Measurements from ENCODE around the gene FEM1B. TPM values are rescaled to one million over a fixed set of nuclear protein-coding genes. Genes with fewer than 3 reads are reported as not detected.

FEM1B gene
- total RNA-seq, 1 donor from 2014 or later = 54.2 TPM

DNA sequence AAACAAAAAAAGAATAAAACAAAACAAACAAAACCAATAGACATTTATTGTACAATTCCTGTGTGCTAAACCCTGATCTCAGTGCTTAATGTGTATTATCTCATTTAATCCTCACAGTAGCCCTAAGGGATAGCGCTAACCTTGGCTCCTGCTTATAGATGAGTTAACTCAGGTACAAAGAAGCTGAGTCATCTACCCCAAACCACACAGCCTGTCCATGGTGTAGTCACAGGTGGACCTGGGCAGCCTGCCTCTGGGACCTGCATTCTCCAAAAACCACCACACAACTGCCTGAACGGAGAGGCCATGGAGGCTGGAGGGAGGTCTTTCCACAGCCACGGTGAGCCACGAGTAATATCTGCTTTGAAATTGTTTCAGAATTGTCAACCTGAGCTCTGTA, 42.5 kb upstream of the FEM1B start:
- Mint-ChIP-seq H3K36me3 (no peaks in the 10 kb centered on the region), H3K9me3 (peaks cover 5% of the 10 kb centered on the region), H3K4me1 (ENCODE audit: unreplicated experiment) (peaks cover 31% of the 10 kb centered on the region), H3K27ac (no peak overlapping the region), H3K4me3 (no peak overlapping the region), H3K27me3 (peaks cover under 1% of the 10 kb centered on the region)
- TF ChIP-seq, protein P1, sequence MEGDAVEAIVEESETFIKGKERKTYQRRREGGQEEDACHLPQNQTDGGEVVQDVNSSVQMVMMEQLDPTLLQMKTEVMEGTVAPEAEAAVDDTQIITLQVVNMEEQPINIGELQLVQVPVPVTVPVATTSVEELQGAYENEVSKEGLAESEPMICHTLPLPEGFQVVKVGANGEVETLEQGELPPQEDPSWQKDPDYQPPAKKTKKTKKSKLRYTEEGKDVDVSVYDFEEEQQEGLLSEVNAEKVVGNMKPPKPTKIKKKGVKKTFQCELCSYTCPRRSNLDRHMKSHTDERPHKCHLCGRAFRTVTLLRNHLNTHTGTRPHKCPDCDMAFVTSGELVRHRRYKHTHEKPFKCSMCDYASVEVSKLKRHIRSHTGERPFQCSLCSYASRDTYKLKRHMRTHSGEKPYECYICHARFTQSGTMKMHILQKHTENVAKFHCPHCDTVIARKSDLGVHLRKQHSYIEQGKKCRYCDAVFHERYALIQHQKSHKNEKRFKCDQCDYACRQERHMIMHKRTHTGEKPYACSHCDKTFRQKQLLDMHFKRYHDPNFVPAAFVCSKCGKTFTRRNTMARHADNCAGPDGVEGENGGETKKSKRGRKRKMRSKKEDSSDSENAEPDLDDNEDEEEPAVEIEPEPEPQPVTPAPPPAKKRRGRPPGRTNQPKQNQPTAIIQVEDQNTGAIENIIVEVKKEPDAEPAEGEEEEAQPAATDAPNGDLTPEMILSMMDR (conservative IDR thresholded peaks at IDR 0.05) = no peak
- DNase-seq (ENCODE audit: extremely low spot score, unreplicated experiment) = no peak

DNA sequence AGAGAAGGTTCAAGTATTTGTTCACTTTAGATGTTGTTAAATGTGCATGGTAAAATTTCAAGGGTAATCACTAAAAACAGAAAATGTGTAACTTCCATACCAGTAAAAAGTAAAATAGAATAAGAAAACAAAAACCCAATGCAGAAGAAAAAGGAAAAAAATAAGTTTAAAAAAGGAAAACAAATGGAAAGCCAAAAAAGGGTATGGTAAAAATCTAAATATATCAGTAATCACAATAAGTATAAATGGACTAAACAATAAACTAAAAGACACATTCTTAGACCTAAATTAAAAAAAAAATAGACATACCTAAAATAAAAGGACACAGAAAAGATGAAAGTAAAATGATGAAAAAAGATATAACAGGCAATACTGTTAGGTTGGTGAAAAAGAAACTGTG, 38.5 kb upstream of the FEM1B start:
- H3K36me3 Mint-ChIP-seq = no peaks in the 10 kb centered on the region
- no peak overlapping the region for H3K4me3 Mint-ChIP-seq
- DNase-seq (ENCODE audit: extremely low spot score, unreplicated experiment) = no peak
- H3K27me3 Mint-ChIP-seq = no peaks in the 10 kb centered on the region
- TF ChIP-seq, protein P1 (conservative IDR thresholded peaks at IDR 0.05) = no peak
- no peak overlapping the region for H3K27ac Mint-ChIP-seq
- peaks cover 5% of the 10 kb centered on the region for H3K9me3 Mint-ChIP-seq
- peaks cover 6% of the 10 kb centered on the region for H3K4me1 Mint-ChIP-seq (ENCODE audit: unreplicated experiment)

DNA sequence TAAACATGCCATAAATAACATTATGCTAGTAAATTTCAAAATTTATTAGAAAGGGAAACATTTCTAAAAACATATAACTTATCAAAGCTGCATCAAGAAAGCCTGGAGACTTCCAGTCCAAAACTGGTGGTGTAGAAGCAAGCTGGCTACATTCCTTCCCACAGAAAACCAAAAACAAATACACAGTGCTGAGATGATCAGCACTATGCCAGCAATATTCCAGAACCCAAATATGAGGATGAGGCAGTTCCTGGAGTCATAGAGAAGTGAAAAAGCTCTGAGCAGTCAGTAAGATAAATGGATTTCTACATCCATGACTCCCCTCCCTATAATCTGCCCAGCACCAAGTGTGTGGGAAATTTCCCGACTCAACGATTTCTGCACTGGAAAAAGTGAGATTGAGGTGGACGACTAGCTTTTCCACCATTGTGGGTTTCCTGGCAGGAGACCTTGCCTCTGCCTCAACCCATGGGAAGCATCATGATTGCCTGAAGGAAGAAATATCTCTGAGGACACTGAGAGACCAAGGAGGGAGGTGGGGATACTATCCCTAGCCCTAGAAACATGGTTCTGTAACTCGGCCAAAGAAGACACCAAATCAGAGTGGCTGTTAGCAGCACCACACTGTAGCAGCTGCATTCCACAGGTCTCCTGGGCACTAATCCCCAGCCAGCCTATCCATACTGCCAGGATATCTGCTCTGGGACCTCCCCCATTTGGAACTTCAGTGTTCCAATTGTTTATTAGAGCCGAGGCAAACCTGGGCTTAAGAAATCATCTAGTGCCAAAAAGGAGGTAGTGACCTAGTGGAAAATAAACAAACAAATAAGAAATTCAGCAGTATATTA, 36.2 kb upstream of the FEM1B start:
- H3K27ac Mint-ChIP-seq = no peak overlapping the region
- no peaks in the 10 kb centered on the region for H3K27me3 Mint-ChIP-seq
- no peak overlapping the region for H3K4me3 Mint-ChIP-seq
- DNase-seq (ENCODE audit: extremely low spot score, unreplicated experiment) = no peak
- TF ChIP-seq, protein P1 (conservative IDR thresholded peaks at IDR 0.05) = no peak
- H3K9me3 Mint-ChIP-seq = peaks cover 6% of the 10 kb centered on the region
- no peaks in the 10 kb centered on the region for H3K36me3 Mint-ChIP-seq
- H3K4me1 Mint-ChIP-seq (ENCODE audit: unreplicated experiment) = no peaks in the 10 kb centered on the region

GRCh38 chr15:68244235-68244634, 33.3 kb upstream of the FEM1B start:
- Mint-ChIP-seq H3K36me3 (no peaks in the 10 kb centered on the region), H3K4me3 (no peak overlapping the region), H3K27me3 (no peaks in the 10 kb centered on the region), H3K4me1 (ENCODE audit: unreplicated experiment) (no peaks in the 10 kb centered on the region), H3K9me3 (peaks cover 3% of the 10 kb centered on the region), H3K27ac (no peak overlapping the region)
- DNase-seq (ENCODE audit: extremely low spot score, unreplicated experiment) = no peak
- TF ChIP-seq, protein P1 (conservative IDR thresholded peaks at IDR 0.05) = no peak

DNA sequence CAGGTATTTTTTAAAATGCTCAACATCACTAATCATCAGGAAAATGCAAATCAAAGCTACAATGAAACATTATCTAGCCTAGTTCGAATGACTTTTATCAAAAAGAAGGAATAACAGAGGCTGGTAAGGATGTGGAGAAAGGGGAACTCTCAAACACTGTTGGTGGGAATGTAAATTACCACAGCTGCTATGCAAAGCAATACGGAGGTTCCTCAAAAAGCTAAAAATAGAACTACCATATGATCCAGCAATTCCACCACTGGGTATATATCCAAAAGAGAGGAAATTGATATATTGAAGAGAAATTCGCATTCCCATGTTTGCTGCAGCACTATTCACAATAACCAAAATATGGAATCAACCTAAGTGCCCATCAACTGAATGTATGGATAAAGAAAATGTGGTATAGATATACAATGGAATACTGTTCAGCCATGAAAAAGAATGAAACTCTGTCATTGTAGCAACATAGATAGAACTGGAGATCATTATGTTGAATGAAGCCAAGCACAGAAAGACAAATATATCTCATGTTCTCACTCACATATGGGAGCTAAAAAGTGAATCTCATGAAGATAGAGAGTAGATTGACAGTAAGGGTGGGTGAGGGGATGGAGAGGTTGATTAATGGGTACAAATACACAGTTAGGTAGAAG, 28.4 kb upstream of the FEM1B start:
- H3K36me3 Mint-ChIP-seq = no peaks in the 10 kb centered on the region
- DNase-seq (ENCODE audit: extremely low spot score, unreplicated experiment) = no peak
- H3K4me3 Mint-ChIP-seq = no peak overlapping the region
- peaks cover 3% of the 10 kb centered on the region for H3K9me3 Mint-ChIP-seq
- no peaks in the 10 kb centered on the region for H3K4me1 Mint-ChIP-seq (ENCODE audit: unreplicated experiment)
- H3K27ac Mint-ChIP-seq = no peak overlapping the region
- TF ChIP-seq, protein P1 (conservative IDR thresholded peaks at IDR 0.05) = no peak
- H3K27me3 Mint-ChIP-seq = peaks cover 2% of the 10 kb centered on the region
